ENCODE data around the gene ZNF138.

ZNF138 gene

DNA sequence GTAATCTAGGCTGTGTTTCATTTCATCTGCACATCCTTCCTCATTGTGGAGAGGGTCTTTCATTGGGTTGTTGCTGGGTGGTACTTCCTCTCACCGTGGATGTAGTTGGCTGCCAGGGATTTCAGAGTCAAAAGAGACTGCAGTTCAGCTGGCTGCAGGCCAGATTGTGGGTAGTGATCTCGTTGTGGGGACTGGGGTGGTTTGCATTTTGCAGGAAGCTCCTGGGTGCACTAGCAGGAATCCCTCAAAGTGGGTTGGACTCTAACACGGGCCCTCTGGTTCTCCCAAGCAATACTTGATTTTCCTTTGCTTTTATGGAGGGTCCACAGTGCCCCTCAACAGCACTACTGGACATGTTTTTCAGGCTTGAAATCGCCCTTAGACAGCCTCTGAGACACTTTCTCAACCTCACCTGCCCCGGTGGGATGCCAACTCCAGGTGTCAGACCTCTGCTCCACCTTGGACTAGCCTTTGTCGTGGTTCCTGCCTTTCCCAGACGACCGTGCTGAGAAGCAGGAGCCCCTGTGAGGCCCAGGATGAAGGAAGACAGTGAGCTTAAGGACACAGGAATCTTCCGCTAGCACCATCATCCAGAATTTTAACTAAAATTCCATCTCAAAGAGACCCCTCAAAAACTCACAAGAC is 85.0 kb downstream of the ZNF138 start:
- H3K4me2 ChIP-seq (ENCODE audit: low read length): no peak overlapping the region
- TF ChIP-seq EZH2phosphoT487 (IDR thresholded peaks at IDR 0.05; ENCODE audit: low read depth): no peak
- TF ChIP-seq, protein P1, sequence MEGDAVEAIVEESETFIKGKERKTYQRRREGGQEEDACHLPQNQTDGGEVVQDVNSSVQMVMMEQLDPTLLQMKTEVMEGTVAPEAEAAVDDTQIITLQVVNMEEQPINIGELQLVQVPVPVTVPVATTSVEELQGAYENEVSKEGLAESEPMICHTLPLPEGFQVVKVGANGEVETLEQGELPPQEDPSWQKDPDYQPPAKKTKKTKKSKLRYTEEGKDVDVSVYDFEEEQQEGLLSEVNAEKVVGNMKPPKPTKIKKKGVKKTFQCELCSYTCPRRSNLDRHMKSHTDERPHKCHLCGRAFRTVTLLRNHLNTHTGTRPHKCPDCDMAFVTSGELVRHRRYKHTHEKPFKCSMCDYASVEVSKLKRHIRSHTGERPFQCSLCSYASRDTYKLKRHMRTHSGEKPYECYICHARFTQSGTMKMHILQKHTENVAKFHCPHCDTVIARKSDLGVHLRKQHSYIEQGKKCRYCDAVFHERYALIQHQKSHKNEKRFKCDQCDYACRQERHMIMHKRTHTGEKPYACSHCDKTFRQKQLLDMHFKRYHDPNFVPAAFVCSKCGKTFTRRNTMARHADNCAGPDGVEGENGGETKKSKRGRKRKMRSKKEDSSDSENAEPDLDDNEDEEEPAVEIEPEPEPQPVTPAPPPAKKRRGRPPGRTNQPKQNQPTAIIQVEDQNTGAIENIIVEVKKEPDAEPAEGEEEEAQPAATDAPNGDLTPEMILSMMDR (IDR thresholded peaks at IDR 0.05; ENCODE audit: low read depth, low read length): no peak
- no peaks in the 10 kb centered on the region for H3K79me2 ChIP-seq (ENCODE audit: low read length)
- H3K27me3 ChIP-seq (ENCODE audit: low read depth, low read length): no peaks in the 10 kb centered on the region
- H3K9ac ChIP-seq (ENCODE audit: low read length): no peak overlapping the region
- H3K4me1 ChIP-seq (ENCODE audit: low read length): no peaks in the 10 kb centered on the region
- no peak overlapping the region for H3K4me3 ChIP-seq (ENCODE audit: low read length)
- no peak overlapping the region for H3K27ac ChIP-seq (ENCODE audit: low read length)
- H3K36me3 ChIP-seq (replicated peaks; ENCODE audit: low read depth, low read length): no peaks in the 10 kb centered on the region
- H2AFZ ChIP-seq (ENCODE audit: low read depth, low read length): no peak overlapping the region
- no peaks in the 10 kb centered on the region; the same call in 1 of the 2 replicates for H3K9me3 ChIP-seq (ENCODE audit: insufficient read depth, low read length)
- H4K20me1 ChIP-seq (ENCODE audit: insufficient read depth, low read length): no peaks in the 10 kb centered on the region

DNA sequence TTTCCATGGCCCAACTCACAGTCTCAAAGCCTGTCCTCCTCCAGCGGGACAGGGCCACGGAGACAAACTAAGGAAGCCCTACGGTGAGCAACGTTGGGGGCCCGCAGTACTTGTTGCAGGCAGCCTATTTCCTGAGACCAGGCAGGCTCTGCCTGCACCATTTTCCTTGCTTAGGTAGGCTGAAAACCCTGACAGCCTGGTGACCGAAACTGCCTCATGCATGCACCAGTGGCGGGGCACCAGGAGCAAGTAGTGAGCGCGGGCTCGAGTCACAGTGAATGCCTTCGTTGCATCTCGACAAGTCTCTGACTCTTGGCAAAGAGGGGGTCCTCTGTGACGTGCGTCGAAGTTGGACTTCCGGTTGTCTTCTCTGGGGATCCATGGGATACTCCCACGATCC is 85.6 kb downstream of the ZNF138 start:
- TF ChIP-seq, protein P1 (IDR thresholded peaks at IDR 0.05; ENCODE audit: low read depth, low read length): no peak
- no peak for TF ChIP-seq EZH2phosphoT487 (IDR thresholded peaks at IDR 0.05; ENCODE audit: low read depth)
- Histone ChIP-seq H3K27ac (ENCODE audit: low read length) (no peak overlapping the region), H3K36me3 (replicated peaks; ENCODE audit: low read depth, low read length) (no peaks in the 10 kb centered on the region), H3K4me3 (ENCODE audit: low read length) (no peak overlapping the region), H3K9me3 (ENCODE audit: insufficient read depth, low read length) (no peaks in the 10 kb centered on the region; the same call in 1 of the 2 replicates), H4K20me1 (ENCODE audit: insufficient read depth, low read length) (no peaks in the 10 kb centered on the region), H2AFZ (ENCODE audit: low read depth, low read length) (no peak overlapping the region), H3K79me2 (ENCODE audit: low read length) (no peaks in the 10 kb centered on the region), H3K9ac (ENCODE audit: low read length) (no peak overlapping the region), H3K4me2 (ENCODE audit: low read length) (no peak overlapping the region), H3K4me1 (ENCODE audit: low read length) (no peaks in the 10 kb centered on the region), H3K27me3 (ENCODE audit: low read depth, low read length) (no peaks in the 10 kb centered on the region)

DNA sequence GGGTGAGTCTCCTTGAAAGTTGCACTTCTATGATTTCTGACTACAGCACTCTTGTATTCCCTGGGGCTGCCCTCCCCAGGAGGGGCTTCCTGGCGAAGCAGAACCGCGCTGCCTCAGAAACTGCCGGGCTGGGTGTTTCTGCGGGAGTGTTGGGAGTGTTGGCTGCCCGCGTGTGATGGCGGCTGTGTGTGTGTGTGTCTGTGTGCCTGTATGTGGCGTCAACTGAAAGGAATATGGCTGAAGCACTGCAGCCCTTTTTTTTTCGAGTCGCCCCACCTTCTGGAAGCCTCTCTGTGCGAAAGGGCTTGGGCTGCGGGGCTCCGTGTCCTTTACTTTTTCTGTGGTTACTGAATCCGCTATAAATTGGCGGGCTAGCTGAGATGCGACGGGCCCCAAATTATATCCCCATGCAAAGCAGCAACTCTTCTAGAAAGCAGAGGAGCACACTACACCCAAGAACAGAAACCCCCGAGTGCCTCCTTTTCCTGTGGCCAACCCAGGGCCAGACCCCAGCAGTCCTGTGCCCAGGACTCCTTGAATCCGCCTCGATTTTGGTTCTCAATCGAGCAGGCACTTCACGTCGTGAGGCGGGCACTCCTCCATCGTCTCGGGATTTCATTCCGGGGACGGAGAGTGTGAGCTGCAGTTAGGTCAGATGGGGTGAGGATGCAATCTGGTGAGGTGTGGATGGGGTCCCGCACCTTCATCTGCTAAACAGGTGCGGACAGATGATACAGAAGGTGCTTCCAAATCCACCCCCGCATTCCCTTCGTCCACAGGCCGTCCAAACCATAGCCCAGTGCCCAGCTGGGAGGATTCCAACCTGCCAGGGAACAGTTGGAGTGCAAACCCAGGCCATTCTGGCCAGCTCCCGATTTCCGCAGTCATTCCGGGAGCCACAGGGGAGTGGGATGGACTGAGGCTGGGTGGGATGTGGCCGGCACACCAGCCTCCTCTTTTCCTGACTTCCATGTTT is 86.4 kb downstream of the ZNF138 start:
- Histone ChIP-seq H3K9me3 (ENCODE audit: insufficient read depth, low read length) (no peaks in the 10 kb centered on the region; the same call in 1 of the 2 replicates), H3K27me3 (ENCODE audit: low read depth, low read length) (no peaks in the 10 kb centered on the region), H3K4me1 (ENCODE audit: low read length) (no peaks in the 10 kb centered on the region), H2AFZ (ENCODE audit: low read depth, low read length) (no peak overlapping the region), H4K20me1 (ENCODE audit: insufficient read depth, low read length) (no peaks in the 10 kb centered on the region), H3K27ac (ENCODE audit: low read length) (no peak overlapping the region), H3K9ac (ENCODE audit: low read length) (no peak overlapping the region), H3K4me3 (ENCODE audit: low read length) (no peak overlapping the region), H3K36me3 (replicated peaks; ENCODE audit: low read depth, low read length) (no peaks in the 10 kb centered on the region), H3K79me2 (ENCODE audit: low read length) (no peaks in the 10 kb centered on the region), H3K4me2 (ENCODE audit: low read length) (no peak overlapping the region)
- TF ChIP-seq EZH2phosphoT487 (IDR thresholded peaks at IDR 0.05; ENCODE audit: low read depth): no peak

DNA sequence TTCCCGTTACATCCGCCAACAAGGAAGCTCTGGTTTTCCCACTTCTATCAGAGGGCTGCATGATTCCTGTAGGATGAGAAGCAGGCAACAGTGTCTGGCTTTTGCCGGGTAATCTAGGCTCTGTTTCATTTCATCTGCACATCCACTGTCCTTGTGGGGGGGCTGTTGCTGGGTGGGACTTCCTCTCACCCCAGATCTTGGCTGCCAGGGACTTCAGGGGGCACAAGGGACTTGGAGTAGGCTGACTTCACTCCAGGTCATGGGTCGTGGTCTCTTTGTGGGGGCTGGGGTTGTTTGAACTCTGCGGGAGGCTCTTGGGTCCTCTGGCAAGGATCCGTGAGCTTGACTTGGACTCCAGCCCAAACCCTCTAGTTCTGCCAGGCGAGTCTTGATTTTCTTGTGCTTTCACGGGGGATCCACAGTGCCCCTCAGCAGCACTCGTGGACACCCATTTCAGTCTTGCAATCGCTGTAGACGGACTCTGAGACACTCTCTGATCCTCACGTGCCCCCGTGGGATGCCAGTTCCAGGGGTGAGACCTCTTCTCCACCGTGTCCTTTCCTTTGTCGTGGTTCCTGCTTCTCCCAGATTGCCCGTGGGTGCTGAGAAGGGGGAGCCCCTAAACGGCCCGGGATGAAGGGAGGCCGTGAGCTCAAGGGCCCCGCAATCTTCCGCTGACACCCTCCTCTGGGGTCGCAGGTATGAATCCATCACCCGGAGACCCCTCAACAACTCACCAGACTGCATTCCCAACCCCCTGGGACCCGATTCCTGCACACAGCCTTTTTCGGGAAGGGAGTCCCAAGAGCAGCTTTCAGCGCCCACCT is 87.4 kb downstream of the ZNF138 start:
- Histone ChIP-seq H2AFZ (ENCODE audit: low read depth, low read length) (no peak overlapping the region), H4K20me1 (ENCODE audit: insufficient read depth, low read length) (no peaks in the 10 kb centered on the region), H3K79me2 (ENCODE audit: low read length) (no peaks in the 10 kb centered on the region), H3K4me3 (ENCODE audit: low read length) (no peak overlapping the region), H3K27me3 (ENCODE audit: low read depth, low read length) (no peaks in the 10 kb centered on the region), H3K9me3 (ENCODE audit: insufficient read depth, low read length) (no peaks in the 10 kb centered on the region; the same call in 1 of the 2 replicates), H3K4me2 (ENCODE audit: low read length) (no peak overlapping the region), H3K4me1 (ENCODE audit: low read length) (no peaks in the 10 kb centered on the region), H3K27ac (ENCODE audit: low read length) (no peak overlapping the region), H3K36me3 (replicated peaks; ENCODE audit: low read depth, low read length) (no peaks in the 10 kb centered on the region), H3K9ac (ENCODE audit: low read length) (no peak overlapping the region)
- TF ChIP-seq, protein P1 (IDR thresholded peaks at IDR 0.05; ENCODE audit: low read depth, low read length): no peak
- no peak for TF ChIP-seq EZH2phosphoT487 (IDR thresholded peaks at IDR 0.05; ENCODE audit: low read depth)
